Lung (tissue), 12 donors: ENCODE data around the gene RNFT2. TPM values are rescaled to one million over a fixed set of nuclear protein-coding genes. Genes with fewer than 3 reads are reported as not detected.

Experiments
- ATAC-seq: fragments of 200-7000 bp; cut with Tn5 transposase; one replicate; pipeline ENCODE4 v1.9.1; 2020; ENCODE audit warnings: moderate number of reproducible peaks; ENCODE audit not compliant: insufficient read depth, low FRiP score
- DNase-seq, 3 donors: peaks; one replicate each; pipeline ENCODE4 v3.0.0-alpha.2; 2013 to 2017
- H3K27ac ChIP-seq, 2 donors: one replicate each; pipeline ENCODE4 v1.5.1; 2013; ENCODE audit warnings: mild to moderate bottlenecking in 2 of 2, moderate library complexity in 2 of 2, control low read depth in 1 of 2, inconsistent platforms in 1 of 2, low read depth in 1 of 2, low read length in 1 of 2
- H3K27me3 ChIP-seq, 3 donors: one replicate each; pipeline ENCODE4 v1.5.1; 2013; ENCODE audit warnings: low read length in 2 of 3; ENCODE audit not compliant: control insufficient read depth in 3 of 3, insufficient read depth in 3 of 3
- H3K36me3 ChIP-seq, 4 donors: one replicate each; pipeline ENCODE4 v1.5.1; 2013; ENCODE audit warnings: low read length in 4 of 4, mild to moderate bottlenecking in 1 of 4, moderate library complexity in 1 of 4; ENCODE audit not compliant: control insufficient read depth in 4 of 4, insufficient read depth in 4 of 4
- H3K4me1 ChIP-seq, 5 donors: one replicate each; pipeline ENCODE4 v1.5.1; 2013; ENCODE audit warnings: low read length in 5 of 5, mild to moderate bottlenecking in 2 of 5, moderate library complexity in 1 of 5; ENCODE audit not compliant: control insufficient read depth in 5 of 5, insufficient read depth in 5 of 5
- H3K4me3 ChIP-seq: one replicate; pipeline ENCODE4 v1.5.1; 2013; ENCODE audit warnings: mild to moderate bottlenecking, control low read depth, moderate library complexity
- H3K9ac ChIP-seq, 2 donors: one replicate each; pipeline ENCODE4 v1.5.1; 2013; ENCODE audit warnings: low read length in 2 of 2, control low read depth in 1 of 2; ENCODE audit not compliant: insufficient read depth in 1 of 2
- H3K9me3 ChIP-seq, 4 donors: one replicate each; pipeline ENCODE4 v1.5.1; 2013; ENCODE audit warnings: low read length in 3 of 4, mild to moderate bottlenecking in 1 of 4, moderate library complexity in 1 of 4; ENCODE audit not compliant: control insufficient read depth in 4 of 4, insufficient read depth in 3 of 4
- CTCF ChIP-seq: IDR thresholded peaks from 2 replicates; pipeline ENCODE4 v1.5.1; 2012; ENCODE audit warnings: mild to moderate bottlenecking; ENCODE audit errors: control extremely low read depth, extremely low read depth
- WGBS, 2 donors: extraction: QIAGEN DNeasy Blood & Tissue Kit; methylation state at CpG; one replicate each; pipeline ENCODE4 v1.1.7; 2013; 5-methylcytosine and 5-hydroxymethylcytosine counted together
- polyA plus RNA-seq, 2 donors: library from polyadenylated mRNA; stranded (reverse); fragments of 200-250 nt; gene quantifications; one replicate each; pipeline ENCODE4 v1.2.1, GENCODE V29; 2013
- total RNA-seq, 2 donors: library from RNA; depleted of rRNA in 1 of 2; stranded (reverse); fragments of >200 nt in 1 of 2; gene quantifications; one replicate each; pipeline ENCODE4 v1.2.1, GENCODE V29; 2014 to 2021
- donor health status: control.
- donor health status: control.
- donor health status: Bipolar disorder and iron deficiency.
- donor health status: healthy.
- donor health status: DM: yes; HTN: yes; CAD: no.

RNFT2 gene
- total and polyA plus RNA-seq, 4 donors: 0.37 to 4.9 (median 2.2) TPM

DNA sequence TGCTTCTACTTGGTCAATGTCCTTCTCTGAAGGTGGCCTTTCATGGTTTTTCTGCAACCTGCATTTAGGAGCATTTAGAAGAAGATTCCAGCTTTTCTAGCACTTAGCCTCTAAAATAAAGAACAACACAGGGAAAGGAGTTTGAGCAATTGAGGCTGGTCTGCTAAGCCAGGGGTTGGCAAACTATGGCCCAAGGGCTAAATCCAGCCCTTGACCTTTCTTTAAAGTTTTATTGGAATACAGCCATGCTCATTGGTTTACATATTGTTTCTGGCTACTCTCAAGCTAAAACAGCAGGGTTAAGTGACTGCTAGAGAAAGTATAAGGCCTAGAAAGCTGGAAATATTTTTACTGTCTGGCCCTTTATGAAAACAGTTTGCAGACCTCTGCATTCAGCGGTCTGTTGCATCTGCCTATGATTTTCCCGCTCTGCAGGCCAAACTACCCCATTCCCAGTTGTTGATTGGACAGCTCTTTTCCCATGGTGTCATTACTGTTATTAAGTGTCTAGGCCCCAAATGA is 39.5 kb upstream of the RNFT2 start:
- Histone ChIP-seq H3K36me3 (no peaks in the 10 kb centered on the region), H3K4me1 (peaks cover 3 to 38% (median 9%) of the 10 kb centered on the region in 5 donors), H3K9me3 (no peaks in the 10 kb centered on the region), H3K9ac (peak overlapping the region in 1 of 2 donors; percentile 30), H3K27ac (no peak overlapping the region), H3K4me3 (no peak overlapping the region), H3K27me3 (peaks cover 0 to 10% (median 8%) of the 10 kb centered on the region in 3 donors)
- ATAC-seq: no peak
- TF ChIP-seq CTCF: no peak
- DNase-seq: peak in 2 of 3 donors; percentile 65 to 68
- 76 to 96% methylated on average over 2 of the region's 2 CpGs for WGBS, 2 donors

GRCh38 chr12:116700066-116700465 is 38.0 kb upstream of the RNFT2 start:
- Histone ChIP-seq H3K9me3 (no peaks in the 10 kb centered on the region), H3K9ac (no peak overlapping the region), H3K4me1 (peaks cover under 1 to 23% (median 9%) of the 10 kb centered on the region in 5 donors), H3K36me3 (no peaks in the 10 kb centered on the region), H3K27me3 (peaks cover 0 to 3% (median 0%) of the 10 kb centered on the region in 3 donors), H3K27ac (no peak overlapping the region), H3K4me3 (no peak overlapping the region)
- DNase-seq (no peak), ATAC-seq (no peak)
- no peak for TF ChIP-seq CTCF
- 86 to 93% methylated on average over 6 of the region's 6 CpGs for WGBS, 2 donors

DNA sequence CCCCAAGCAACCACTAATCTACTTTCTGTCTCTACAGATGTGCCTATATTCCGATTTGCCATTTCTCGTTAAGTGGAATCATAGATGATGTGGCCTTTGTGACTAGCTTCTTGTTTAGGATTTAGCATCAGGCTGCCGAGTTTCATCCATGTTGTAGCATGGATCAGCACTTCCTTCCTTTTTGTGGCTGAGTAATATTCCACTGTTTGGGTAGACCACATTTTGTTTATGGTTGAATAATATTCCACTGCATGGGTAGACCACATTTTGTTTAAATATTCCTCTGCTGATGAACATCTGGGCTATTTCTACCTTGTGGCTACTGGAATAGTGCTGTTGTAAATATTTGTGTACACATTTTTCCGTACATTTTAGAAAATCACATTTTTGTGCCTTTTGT is 36.7 kb upstream of the RNFT2 start:
- no peaks in the 10 kb centered on the region for H3K27me3 ChIP-seq
- DNase-seq (no peak), ATAC-seq (no peak)
- H3K9me3 ChIP-seq: no peaks in the 10 kb centered on the region
- no peaks in the 10 kb centered on the region for H3K36me3 ChIP-seq
- 91 to 92% methylated on average over 4 of the region's 4 CpGs for WGBS, 2 donors
- H3K4me3 ChIP-seq: no peak overlapping the region
- H3K4me1 ChIP-seq: peaks cover 0 to 23% (median 9%) of the 10 kb centered on the region in 5 donors
- no peak for TF ChIP-seq CTCF
- no peak overlapping the region for H3K9ac ChIP-seq
- H3K27ac ChIP-seq: no peak overlapping the region

- WGBS, 2 donors: 24 to 25% methylated on average over 12 of the region's 12 CpGs
- Histone ChIP-seq H3K9me3 (no peaks in the 10 kb centered on the region), H3K36me3 (no peaks in the 10 kb centered on the region), H3K4me3 (no peak overlapping the region), H3K27me3 (no peaks in the 10 kb centered on the region), H3K9ac (no peak overlapping the region), H3K4me1 (peaks cover 0 to 12% (median 5%) of the 10 kb centered on the region in 5 donors), H3K27ac (no peak overlapping the region)
- TF ChIP-seq CTCF: peak; percentile 90
- peak; percentile 65 to 71 (median 70) for DNase-seq
- no peak for ATAC-seq
Measured at GRCh38 chr12:116703214-116703795, 34.8 kb upstream of the RNFT2 start.
